Esophagus squamous epithelium (tissue), 5 donors: ENCODE data around the gene ATP8A2. TPM values are rescaled to one million over a fixed set of nuclear protein-coding genes. Genes with fewer than 3 reads are reported as not detected.

Experiments used
- DNase-seq: peaks from one replicate; lab custom pipeline; 2025; lab: John Stamatoyannopoulos, UW
- H3K27ac ChIP-seq, 4 donors: fragments of 200-600 bp; sonication (generic); one replicate each; pipeline ENCODE4 v1.5.1; 2016 to 2019; ENCODE audit warnings: mild to moderate bottlenecking in 1 of 4
- H3K27me3 ChIP-seq, 4 donors: fragments of 200-600 bp; sonication (generic); 1 replicate in 3 of 4; 2 replicates in 1 of 4; pipeline versions ENCODE4 v1.5.1 to v1.6.0; 2017 to 2021; ENCODE audit warnings: antibody characterized with exemption in 1 of 4
- H3K36me3 ChIP-seq, 3 donors: fragments of 200-600 bp; sonication (generic); one replicate each; pipeline ENCODE4 v1.5.1; 2016 to 2019
- H3K4me1 ChIP-seq, 3 donors: fragments of 200-600 bp; sonication (generic); one replicate each; pipeline ENCODE4 v1.5.1; 2017 to 2019
- H3K4me3 ChIP-seq, 4 donors: fragments of 200-600 bp; sonication (generic); 1 replicate in 3 of 4; 2 replicates in 1 of 4; pipeline ENCODE4 v1.5.1; 2016 to 2019; ENCODE audit warnings: mild to moderate bottlenecking in 2 of 4, moderate library complexity in 1 of 4
- H3K9me3 ChIP-seq, 3 donors: fragments of 200-600 bp; sonication (generic); one replicate each; pipeline ENCODE4 v1.5.1; 2016 to 2019
- POLR2A ChIP-seq, 4 donors: fragments of 450-650 bp; IDR thresholded peaks; one replicate each; pipeline ENCODE4 v1.6.1; 2017; ENCODE audit warnings: antibody characterized with exemption in 4 of 4, mild to moderate bottlenecking in 4 of 4, moderate library complexity in 3 of 4
- WGBS, 2 donors: methylation state at CpG; one replicate each; pipeline ENCODE4 v1.1.5; 2018; 5-methylcytosine and 5-hydroxymethylcytosine counted together
- intact Hi-C: fragments of 100-400 bp; cut with DNase I; formaldehyde crosslinking; loops from one replicate; pipeline ENCODE4 v1.15.0; 2022
- total RNA-seq, 4 donors: library from RNA; depleted of rRNA; stranded (reverse); fragments of >200 nt; gene quantifications; one replicate each; pipeline ENCODE4 v1.1.0, GENCODE V29; 2016
- TF ChIP-seq, protein P1 (sequence below), 6 experiments: fragments of 450-650 bp in 4 of 6; fragments of 200-600 bp in 2 of 6; sonication (generic) in 2 of 6; IDR thresholded peaks; one replicate each; pipeline ENCODE4 v1.5.1; 2016 to 2019; ENCODE audit warnings: antibody characterized with exemption in 6 of 6, mild to moderate bottlenecking in 4 of 6, moderate library complexity in 4 of 6
- donor health status: DM: yes; HTN: yes; CAD: no.

Gene ATP8A2
- total RNA-seq, 4 donors from 2014 or later = not detected

DNA sequence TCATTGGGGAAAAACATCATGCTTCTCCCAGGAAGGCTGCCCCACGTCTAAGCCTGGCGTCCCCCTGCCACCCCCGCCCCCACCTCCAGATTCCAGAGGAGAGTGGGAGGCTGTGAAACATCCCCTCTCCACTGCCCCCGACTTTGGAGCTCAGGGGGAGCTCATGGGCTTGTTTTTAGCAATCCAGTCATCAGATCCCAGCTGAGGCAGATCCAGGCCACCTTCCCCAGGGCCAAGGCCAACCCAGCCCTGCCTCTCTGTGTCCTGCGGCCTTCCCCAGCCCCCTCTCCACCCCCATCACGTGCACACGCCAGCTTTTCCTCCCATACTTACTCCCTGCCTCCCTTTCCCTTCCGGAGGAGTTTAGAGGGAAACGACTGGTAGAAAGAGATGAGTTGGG lies 641.2 kb downstream of the ATP8A2 start:
- intact Hi-C loops = no loop called here
- Histone ChIP-seq H3K36me3 (no peaks in the 10 kb centered on the region), H3K9me3 (no peaks in the 10 kb centered on the region), H3K27me3 (peaks cover 0 to 31% (median 0%) of the 10 kb centered on the region in 4 donors), H3K4me1 (peaks cover 0 to 35% (median 12%) of the 10 kb centered on the region in 3 donors), H3K27ac (no peak overlapping the region), H3K4me3 (no peak overlapping the region)
- DNase-seq = no peak
- WGBS, 2 donors = 40 to 66% methylated on average over 1 to 4 of the region's 9 CpGs
- TF ChIP-seq POLR2A (IDR thresholded peaks at IDR 0.05) = no peak
- TF ChIP-seq, protein P1, sequence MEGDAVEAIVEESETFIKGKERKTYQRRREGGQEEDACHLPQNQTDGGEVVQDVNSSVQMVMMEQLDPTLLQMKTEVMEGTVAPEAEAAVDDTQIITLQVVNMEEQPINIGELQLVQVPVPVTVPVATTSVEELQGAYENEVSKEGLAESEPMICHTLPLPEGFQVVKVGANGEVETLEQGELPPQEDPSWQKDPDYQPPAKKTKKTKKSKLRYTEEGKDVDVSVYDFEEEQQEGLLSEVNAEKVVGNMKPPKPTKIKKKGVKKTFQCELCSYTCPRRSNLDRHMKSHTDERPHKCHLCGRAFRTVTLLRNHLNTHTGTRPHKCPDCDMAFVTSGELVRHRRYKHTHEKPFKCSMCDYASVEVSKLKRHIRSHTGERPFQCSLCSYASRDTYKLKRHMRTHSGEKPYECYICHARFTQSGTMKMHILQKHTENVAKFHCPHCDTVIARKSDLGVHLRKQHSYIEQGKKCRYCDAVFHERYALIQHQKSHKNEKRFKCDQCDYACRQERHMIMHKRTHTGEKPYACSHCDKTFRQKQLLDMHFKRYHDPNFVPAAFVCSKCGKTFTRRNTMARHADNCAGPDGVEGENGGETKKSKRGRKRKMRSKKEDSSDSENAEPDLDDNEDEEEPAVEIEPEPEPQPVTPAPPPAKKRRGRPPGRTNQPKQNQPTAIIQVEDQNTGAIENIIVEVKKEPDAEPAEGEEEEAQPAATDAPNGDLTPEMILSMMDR (IDR thresholded peaks at IDR 0.05) = no peak

GRCh38 chr13:26015271-26016125 lies 643.7 kb downstream of the ATP8A2 start:
- H3K4me3 ChIP-seq = no peak overlapping the region
- intact Hi-C loops = no loop called here
- no peak overlapping the region for H3K27ac ChIP-seq
- no peak for DNase-seq
- WGBS, 2 donors = 69 to 71% methylated on average over 10 of the region's 10 CpGs
- no peaks in the 10 kb centered on the region for H3K36me3 ChIP-seq
- no peaks in the 10 kb centered on the region for H3K9me3 ChIP-seq
- H3K4me1 ChIP-seq = peaks cover 6 to 59% (median 17%) of the 10 kb centered on the region in 3 donors
- H3K27me3 ChIP-seq = peaks cover 0 to 31% (median 0%) of the 10 kb centered on the region in 4 donors
- TF ChIP-seq, protein P1 (IDR thresholded peaks at IDR 0.05) = no peak
- no peak for TF ChIP-seq POLR2A (IDR thresholded peaks at IDR 0.05)

GRCh38 chr13:26016189-26016588 lies 644.4 kb downstream of the ATP8A2 start:
- peaks cover 6 to 66% (median 17%) of the 10 kb centered on the region in 3 donors for H3K4me1 ChIP-seq
- H3K27me3 ChIP-seq = peaks cover 0 to 27% (median 0%) of the 10 kb centered on the region in 4 donors
- H3K4me3 ChIP-seq = no peak overlapping the region
- intact Hi-C loops = no loop called here
- WGBS, 2 donors = 71 to 78% methylated on average over 5 of the region's 6 CpGs
- no peak for TF ChIP-seq POLR2A (IDR thresholded peaks at IDR 0.05)
- TF ChIP-seq, protein P1 (IDR thresholded peaks at IDR 0.05) = no peak
- no peak for DNase-seq
- no peaks in the 10 kb centered on the region for H3K36me3 ChIP-seq
- no peak overlapping the region for H3K27ac ChIP-seq
- no peaks in the 10 kb centered on the region for H3K9me3 ChIP-seq

GRCh38 chr13:26017196-26017921 lies 645.6 kb downstream of the ATP8A2 start:
- DNase-seq = no peak
- H3K4me3 ChIP-seq = no peak overlapping the region
- H3K4me1 ChIP-seq = peaks cover 12 to 72% (median 22%) of the 10 kb centered on the region in 3 donors
- H3K9me3 ChIP-seq = no peaks in the 10 kb centered on the region
- TF ChIP-seq POLR2A (IDR thresholded peaks at IDR 0.05) = no peak
- TF ChIP-seq, protein P1 (IDR thresholded peaks at IDR 0.05) = no peak
- H3K27ac ChIP-seq = peak overlapping the region in 2 of 4 donors; percentile 45 to 68
- WGBS, 2 donors = 50 to 54% methylated on average over 7 to 9 of the region's 9 CpGs
- no peaks in the 10 kb centered on the region for H3K36me3 ChIP-seq
- peaks cover 0 to 20% (median 0%) of the 10 kb centered on the region in 4 donors for H3K27me3 ChIP-seq
- intact Hi-C loops = no loop called here
